ENCODE measurements around the gene SDK1.

GRCh38 chr7:3978839-3979238 lies 677.8 kb downstream of the SDK1 start:
- TF ChIP-seq ZBTB11 (tag by site-specific recombination; conservative IDR thresholded peaks at IDR 0.05; ENCODE audit: low read depth): no peak
- TF ChIP-seq ZNF510 (tag by site-specific recombination; IDR thresholded peaks at IDR 0.05; ENCODE audit: insufficient replicate concordance): no peak
- TF ChIP-seq CTCF (tag by site-specific recombination; IDR thresholded peaks at IDR 0.05): no peak
- no peak for TF ChIP-seq ZNF514 (tag by site-specific recombination; IDR thresholded peaks at IDR 0.05)
- TF ChIP-seq ATF2 (tag by site-specific recombination; IDR thresholded peaks at IDR 0.05; ENCODE audit: low read depth): no peak
- TF ChIP-seq ZNF114 (tag by site-specific recombination; IDR thresholded peaks at IDR 0.05): no peak
- no peak for TF ChIP-seq ZNF830 (tag by site-specific recombination; IDR thresholded peaks at IDR 0.05; ENCODE audit: low read depth)
- no peak for TF ChIP-seq ZNF274 (IDR thresholded peaks at IDR 0.05; ENCODE audit: low read length)
- TF ChIP-seq ZNF274 (tag by site-specific recombination; IDR thresholded peaks at IDR 0.05; ENCODE audit: borderline replicate concordance): no peak
- TF ChIP-seq HIC1 (tag by site-specific recombination; IDR thresholded peaks at IDR 0.05): no peak
- no peak for TF ChIP-seq MYNN (tag by site-specific recombination; IDR thresholded peaks at IDR 0.05; ENCODE audit: borderline replicate concordance)

All from HEK293 (cell line).